ENCODE data around the gene FBXO42.
"Not testable (repeated sequence)": the region's sequence is repeated elsewhere in the genome, so short reads cannot be mapped to it uniquely, and the experiment has no call there.

Gene FBXO42

GRCh38 chr1:16348414-16349182 is 3.7 kb downstream of the FBXO42 start:
- Histone ChIP-seq H3K27me3 (ENCODE audit: insufficient read depth, low read length) (no peaks in the 10 kb centered on the region), H3K4me1 (ENCODE audit: insufficient read depth, low read length) (peaks cover 9% of the 10 kb centered on the region), H3K9me3 (ENCODE audit: insufficient read depth, low read depth, low read length) (no peaks in the 10 kb centered on the region), H3K27ac (ENCODE audit: low read depth, low read length) (no peak overlapping the region), H3K9ac (ENCODE audit: low read depth, low read length) (no peak overlapping the region), H3K4me3 (ENCODE audit: low read length) (no peak overlapping the region), H3K36me3 (ENCODE audit: insufficient read depth, low read length) (no peaks in the 10 kb centered on the region)
- 95% methylated on average over 13 of the region's 14 CpGs for WGBS

GRCh38 chr1:16343276-16343675 is 9.0 kb downstream of the FBXO42 start:
- H3K4me1 ChIP-seq (ENCODE audit: insufficient read depth, low read length); H3K36me3 ChIP-seq (ENCODE audit: insufficient read depth, low read length); H3K27me3 ChIP-seq (ENCODE audit: insufficient read depth, low read length); H3K9me3 ChIP-seq (ENCODE audit: insufficient read depth, low read depth, low read length); H3K27ac ChIP-seq (ENCODE audit: low read depth, low read length); H3K4me3 ChIP-seq (ENCODE audit: low read length); H3K9ac ChIP-seq (ENCODE audit: low read depth, low read length): not testable (repeated sequence)
- 96% methylated on average over 6 of the region's 6 CpGs for WGBS

- Histone ChIP-seq H3K36me3 (ENCODE audit: insufficient read depth, low read length) (no peaks in the 10 kb centered on the region), H3K4me3 (ENCODE audit: low read length) (no peak overlapping the region), H3K27ac (ENCODE audit: low read depth, low read length) (no peak overlapping the region), H3K9ac (ENCODE audit: low read depth, low read length) (no peak overlapping the region), H3K4me1 (ENCODE audit: insufficient read depth, low read length) (no peaks in the 10 kb centered on the region), H3K27me3 (ENCODE audit: insufficient read depth, low read length) (no peaks in the 10 kb centered on the region), H3K9me3 (ENCODE audit: insufficient read depth, low read depth, low read length) (no peaks in the 10 kb centered on the region)
- 90% methylated on average over 5 of the region's 10 CpGs for WGBS
Observed at GRCh38 chr1:16342331-16343062, 9.8 kb downstream of the FBXO42 start.

- Histone ChIP-seq H3K4me3 (ENCODE audit: low read length) (no peak overlapping the region), H3K27ac (ENCODE audit: low read depth, low read length) (no peak overlapping the region), H3K36me3 (ENCODE audit: insufficient read depth, low read length) (no peaks in the 10 kb centered on the region), H3K9me3 (ENCODE audit: insufficient read depth, low read depth, low read length) (no peaks in the 10 kb centered on the region), H3K27me3 (ENCODE audit: insufficient read depth, low read length) (no peaks in the 10 kb centered on the region), H3K9ac (ENCODE audit: low read depth, low read length) (no peak overlapping the region), H3K4me1 (ENCODE audit: insufficient read depth, low read length) (no peaks in the 10 kb centered on the region)
- no CpG with 5 or more reads among the region's 1 CpG for WGBS
Observed at GRCh38 chr1:16340673-16341072, 11.6 kb downstream of the FBXO42 start.

- H3K9ac ChIP-seq (ENCODE audit: low read depth, low read length), result no peak overlapping the region
- H3K27ac ChIP-seq (ENCODE audit: low read depth, low read length), result no peak overlapping the region
- 89% methylated on average over 3 of the region's 5 CpGs for WGBS
Observed at GRCh38 chr1:16338961-16339360, 13.3 kb downstream of the FBXO42 start.

GRCh38 chr1:16334655-16335340 is 17.5 kb downstream of the FBXO42 start:
- 97% methylated on average over 7 of the region's 7 CpGs for WGBS
- Histone ChIP-seq H3K4me1 (ENCODE audit: insufficient read depth, low read length) (no peaks in the 10 kb centered on the region), H3K4me3 (ENCODE audit: low read length) (no peak overlapping the region), H3K27me3 (ENCODE audit: insufficient read depth, low read length) (no peaks in the 10 kb centered on the region), H3K9me3 (ENCODE audit: insufficient read depth, low read depth, low read length) (no peaks in the 10 kb centered on the region), H3K27ac (ENCODE audit: low read depth, low read length) (no peak overlapping the region), H3K36me3 (ENCODE audit: insufficient read depth, low read length) (no peaks in the 10 kb centered on the region), H3K9ac (ENCODE audit: low read depth, low read length) (no peak overlapping the region)

More at GRCh38 chr1:16338961-16339360, 13.3 kb downstream of the FBXO42 start:
- Histone ChIP-seq H3K4me1 (ENCODE audit: insufficient read depth, low read length) (no peaks in the 10 kb centered on the region), H3K27me3 (ENCODE audit: insufficient read depth, low read length) (no peaks in the 10 kb centered on the region), H3K36me3 (ENCODE audit: insufficient read depth, low read length) (no peaks in the 10 kb centered on the region), H3K4me3 (ENCODE audit: low read length) (no peak overlapping the region), H3K9me3 (ENCODE audit: insufficient read depth, low read depth, low read length) (no peaks in the 10 kb centered on the region)

- Histone ChIP-seq H3K27me3 (ENCODE audit: insufficient read depth, low read length) (no peaks in the 10 kb centered on the region), H3K4me3 (ENCODE audit: low read length) (no peak overlapping the region), H3K9me3 (ENCODE audit: insufficient read depth, low read depth, low read length) (no peaks in the 10 kb centered on the region), H3K36me3 (ENCODE audit: insufficient read depth, low read length) (no peaks in the 10 kb centered on the region), H3K4me1 (ENCODE audit: insufficient read depth, low read length) (no peaks in the 10 kb centered on the region; the same call in 1 of the 2 replicates), H3K27ac (ENCODE audit: low read depth, low read length) (no peak overlapping the region), H3K9ac (ENCODE audit: low read depth, low read length) (no peak overlapping the region)
- 98% methylated on average over 4 of the region's 5 CpGs for WGBS
Observed at GRCh38 chr1:16326833-16327404, 25.4 kb downstream of the FBXO42 start.

GRCh38 chr1:16324456-16324890 is 27.8 kb downstream of the FBXO42 start:
- no peaks in the 10 kb centered on the region for H3K36me3 ChIP-seq (ENCODE audit: insufficient read depth, low read length)
- H3K27ac ChIP-seq (ENCODE audit: low read depth, low read length), result no peak overlapping the region
- no peak overlapping the region for H3K9ac ChIP-seq (ENCODE audit: low read depth, low read length)
- 95% methylated on average over 5 of the region's 6 CpGs for WGBS
- no peak overlapping the region for H3K4me3 ChIP-seq (ENCODE audit: low read length)
- H3K4me1 ChIP-seq (ENCODE audit: insufficient read depth, low read length), result no peaks in the 10 kb centered on the region; the same call in 1 of the 2 replicates
- no peaks in the 10 kb centered on the region for H3K9me3 ChIP-seq (ENCODE audit: insufficient read depth, low read depth, low read length)
- H3K27me3 ChIP-seq (ENCODE audit: insufficient read depth, low read length), result no peaks in the 10 kb centered on the region

GRCh38 chr1:16321176-16321867 is 31.0 kb downstream of the FBXO42 start:
- no peak overlapping the region for H3K27ac ChIP-seq (ENCODE audit: low read depth, low read length)
- no peaks in the 10 kb centered on the region for H3K27me3 ChIP-seq (ENCODE audit: insufficient read depth, low read length)
- H3K9ac ChIP-seq (ENCODE audit: low read depth, low read length), result no peak overlapping the region
- H3K9me3 ChIP-seq (ENCODE audit: insufficient read depth, low read depth, low read length), result no peaks in the 10 kb centered on the region
- no peak overlapping the region for H3K4me3 ChIP-seq (ENCODE audit: low read length)
- H3K36me3 ChIP-seq (ENCODE audit: insufficient read depth, low read length), result no peaks in the 10 kb centered on the region
- H3K4me1 ChIP-seq (ENCODE audit: insufficient read depth, low read length), result no peaks in the 10 kb centered on the region; the same call in 1 of the 2 replicates
- 88% methylated on average over 4 of the region's 4 CpGs for WGBS

GRCh38 chr1:16318555-16318954 is 33.7 kb downstream of the FBXO42 start:
- Histone ChIP-seq H3K36me3 (ENCODE audit: insufficient read depth, low read length) (peaks cover 17% of the 10 kb centered on the region), H3K9me3 (ENCODE audit: insufficient read depth, low read depth, low read length) (no peaks in the 10 kb centered on the region), H3K9ac (ENCODE audit: low read depth, low read length) (no peak overlapping the region), H3K4me1 (ENCODE audit: insufficient read depth, low read length) (no peaks in the 10 kb centered on the region), H3K27me3 (ENCODE audit: insufficient read depth, low read length) (no peaks in the 10 kb centered on the region), H3K4me3 (ENCODE audit: low read length) (no peak overlapping the region), H3K27ac (ENCODE audit: low read depth, low read length) (no peak overlapping the region)
- 97% methylated on average over 3 of the region's 3 CpGs for WGBS
